Stimulated activated naive CD8-positive, alpha-beta T cell treated with anti-CD3 and anti-CD28 coated beads, Interleukin-15, amount 100 ng/mL, for 72 hours (primary cell): ENCODE data around the gene SPACA6.

Experiments used
- ATAC-seq: fragments of 150-1000 bp; cut with Tn5 transposase; 2 replicates; pipeline ENCODE4 v1.10.0; 2021; ENCODE audit warnings: mild to moderate bottlenecking, moderate library complexity
- DNase-seq, 2 donors: peaks; one replicate each; pipeline ENCODE4 v3.0.0; 2021 to 2022
- H3K27ac Mint-ChIP-seq, 2 donors: one replicate each; pipeline ENCODE4 v1.8.0; 2022; ENCODE audit warnings: mild to moderate bottlenecking in 2 of 2, mixed read lengths in 2 of 2, moderate library complexity in 2 of 2
- H3K27me3 Mint-ChIP-seq: one replicate; pipeline ENCODE4 v1.8.0; 2022; ENCODE audit warnings: mixed read lengths
- H3K4me1 Mint-ChIP-seq: one replicate; pipeline ENCODE4 v1.8.0; 2022; ENCODE audit warnings: mild to moderate bottlenecking, mixed read lengths
- H3K4me3 Mint-ChIP-seq, 2 donors: one replicate each; pipeline ENCODE4 v1.8.0; 2022; ENCODE audit warnings: mild to moderate bottlenecking in 2 of 2, mixed read lengths in 2 of 2, moderate library complexity in 1 of 2
- H3K9me3 Mint-ChIP-seq, 2 donors: one replicate each; pipeline ENCODE4 v1.8.0; 2022; ENCODE audit warnings: mixed read lengths in 2 of 2

Gene SPACA6

DNA sequence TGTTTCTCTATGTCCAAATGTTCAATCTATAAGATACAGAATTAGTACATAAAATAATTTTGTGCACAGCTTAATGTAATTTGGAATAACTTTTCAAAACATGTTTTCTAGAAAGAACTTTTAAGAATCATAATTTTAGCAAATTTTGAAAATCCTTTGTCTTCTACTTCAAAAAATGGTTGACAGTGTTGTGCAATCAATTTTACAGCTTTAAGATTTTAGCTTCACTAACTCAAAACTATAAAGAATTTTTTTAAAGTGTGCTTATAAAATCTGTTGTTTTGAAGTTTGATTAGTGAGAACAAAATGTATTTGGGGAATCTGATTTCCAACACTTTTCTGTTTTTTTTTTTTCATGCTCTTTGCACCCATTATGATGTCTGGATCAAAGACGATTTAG, 12.7 kb upstream of the SPACA6 start:
- DNase-seq (no peak), ATAC-seq (no peak)
- Mint-ChIP-seq H3K27ac (no peak overlapping the region), H3K4me1 (peaks cover 16% of the 10 kb centered on the region), H3K4me3 (no peak overlapping the region), H3K27me3 (peaks cover 10% of the 10 kb centered on the region), H3K9me3 (peaks cover 10 to 32% of the 10 kb centered on the region in 2 donors)

DNA sequence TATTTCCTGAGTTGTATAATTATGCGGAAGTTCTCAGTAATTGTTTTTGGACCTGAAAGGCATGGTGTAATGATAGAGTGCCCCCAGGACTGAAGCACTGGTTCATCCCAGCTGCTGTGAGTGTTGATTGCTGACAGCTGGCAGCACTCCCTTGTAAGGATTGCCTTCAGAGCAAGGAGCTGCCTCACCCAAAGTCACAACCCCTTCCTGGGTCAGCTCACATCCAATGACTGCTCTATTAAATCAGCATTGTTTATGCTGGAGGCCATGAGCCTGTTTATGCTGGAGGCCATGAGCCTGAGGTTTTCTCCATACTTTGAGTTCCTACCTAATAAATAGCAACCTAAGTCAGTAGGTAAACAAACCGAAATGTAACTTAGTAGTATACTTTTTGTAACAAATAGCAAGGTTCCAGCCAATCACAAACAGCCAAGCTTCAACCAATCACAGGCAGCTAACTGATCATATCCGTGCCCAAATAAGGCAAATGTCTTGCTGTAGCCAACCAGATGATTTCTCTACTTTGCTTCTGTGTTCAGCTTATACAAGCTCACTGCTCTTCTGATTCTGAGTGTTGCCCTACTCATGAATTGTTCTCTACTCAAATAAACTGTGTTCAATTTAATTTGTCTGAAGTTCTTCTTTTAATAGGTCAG, 11.7 kb upstream of the SPACA6 start:
- no peak for ATAC-seq
- Mint-ChIP-seq H3K27me3 (peaks cover 10% of the 10 kb centered on the region), H3K27ac (no peak overlapping the region), H3K9me3 (peaks cover 10 to 32% of the 10 kb centered on the region in 2 donors), H3K4me1 (peaks cover 10% of the 10 kb centered on the region), H3K4me3 (no peak overlapping the region)
- no peak for DNase-seq

DNA sequence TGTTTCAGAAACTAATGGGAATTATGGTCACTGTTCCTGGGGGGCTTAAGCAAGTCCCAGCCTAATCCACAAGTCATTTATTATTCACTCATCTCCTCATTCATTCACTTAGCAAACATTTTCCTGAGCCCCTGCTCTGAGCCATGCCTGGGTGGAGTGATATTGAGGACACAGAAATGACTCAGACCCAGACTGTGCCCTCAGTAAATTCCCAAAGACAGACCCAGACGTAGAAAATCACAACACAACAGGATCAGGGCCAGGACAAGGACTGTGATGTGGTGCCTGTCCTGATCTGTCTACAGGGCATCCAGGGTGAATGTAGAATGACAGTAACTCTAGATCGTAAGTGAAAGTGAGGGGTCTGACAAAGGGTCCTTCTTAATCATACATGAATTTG, 7.0 kb upstream of the SPACA6 start:
- DNase-seq, result no peak
- Mint-ChIP-seq H3K9me3 (peaks cover 10 to 24% of the 10 kb centered on the region in 2 donors), H3K4me1 (peaks cover 27% of the 10 kb centered on the region), H3K27ac (no peak overlapping the region), H3K27me3 (peaks cover 18% of the 10 kb centered on the region), H3K4me3 (no peak overlapping the region)
- ATAC-seq, result no peak

DNA sequence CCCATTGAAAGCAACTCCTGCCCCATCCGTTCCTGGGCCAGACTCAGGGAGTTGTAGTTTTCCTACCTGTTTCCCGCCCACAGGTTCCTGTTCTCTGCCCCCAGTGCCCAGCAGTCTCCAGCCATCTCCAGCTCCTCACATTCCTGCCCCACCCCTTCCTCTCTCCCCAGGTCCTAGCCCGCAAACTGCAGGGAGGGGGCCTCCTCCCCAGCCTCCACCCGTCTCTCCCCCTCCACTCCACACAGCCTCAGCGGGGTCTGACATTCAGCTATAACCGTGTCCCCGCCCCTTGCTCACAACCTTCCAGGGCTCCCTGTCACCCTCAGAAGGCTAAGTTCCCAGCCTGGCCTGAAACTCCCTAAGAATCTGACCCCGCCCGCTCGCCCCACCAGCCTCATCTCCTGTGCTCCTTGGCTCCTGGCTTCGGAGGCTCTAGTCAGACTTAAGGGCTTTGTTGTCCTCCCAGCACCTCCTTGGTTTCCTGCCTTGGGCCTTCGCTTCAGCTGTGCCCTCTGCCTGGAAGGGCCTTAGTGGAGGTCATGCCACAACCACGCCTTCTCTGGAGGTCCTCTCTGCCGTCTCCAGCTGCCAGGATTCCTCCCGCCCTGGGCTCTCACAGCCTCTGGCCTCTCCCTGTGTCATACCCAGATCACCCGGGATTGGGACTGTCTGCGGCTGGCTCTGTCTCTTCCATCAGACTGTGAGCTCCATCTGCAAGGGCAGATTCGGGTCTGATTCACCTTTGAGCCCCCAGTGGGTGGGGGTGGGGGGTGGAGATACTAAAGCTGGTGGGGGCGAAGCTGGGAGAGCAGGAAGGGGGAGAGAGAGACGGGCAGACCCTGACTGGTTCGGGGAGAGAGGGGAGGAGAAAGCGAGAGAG, 5.1 kb upstream of the SPACA6 start:
- ATAC-seq, result no peak
- Mint-ChIP-seq H3K4me3 (peak overlapping the region; percentile 73 to 85), H3K9me3 (peaks cover 9 to 24% of the 10 kb centered on the region in 2 donors), H3K4me1 (peaks cover 36% of the 10 kb centered on the region), H3K27ac (no peak overlapping the region), H3K27me3 (peaks cover 18% of the 10 kb centered on the region)
- no peak for DNase-seq

DNA sequence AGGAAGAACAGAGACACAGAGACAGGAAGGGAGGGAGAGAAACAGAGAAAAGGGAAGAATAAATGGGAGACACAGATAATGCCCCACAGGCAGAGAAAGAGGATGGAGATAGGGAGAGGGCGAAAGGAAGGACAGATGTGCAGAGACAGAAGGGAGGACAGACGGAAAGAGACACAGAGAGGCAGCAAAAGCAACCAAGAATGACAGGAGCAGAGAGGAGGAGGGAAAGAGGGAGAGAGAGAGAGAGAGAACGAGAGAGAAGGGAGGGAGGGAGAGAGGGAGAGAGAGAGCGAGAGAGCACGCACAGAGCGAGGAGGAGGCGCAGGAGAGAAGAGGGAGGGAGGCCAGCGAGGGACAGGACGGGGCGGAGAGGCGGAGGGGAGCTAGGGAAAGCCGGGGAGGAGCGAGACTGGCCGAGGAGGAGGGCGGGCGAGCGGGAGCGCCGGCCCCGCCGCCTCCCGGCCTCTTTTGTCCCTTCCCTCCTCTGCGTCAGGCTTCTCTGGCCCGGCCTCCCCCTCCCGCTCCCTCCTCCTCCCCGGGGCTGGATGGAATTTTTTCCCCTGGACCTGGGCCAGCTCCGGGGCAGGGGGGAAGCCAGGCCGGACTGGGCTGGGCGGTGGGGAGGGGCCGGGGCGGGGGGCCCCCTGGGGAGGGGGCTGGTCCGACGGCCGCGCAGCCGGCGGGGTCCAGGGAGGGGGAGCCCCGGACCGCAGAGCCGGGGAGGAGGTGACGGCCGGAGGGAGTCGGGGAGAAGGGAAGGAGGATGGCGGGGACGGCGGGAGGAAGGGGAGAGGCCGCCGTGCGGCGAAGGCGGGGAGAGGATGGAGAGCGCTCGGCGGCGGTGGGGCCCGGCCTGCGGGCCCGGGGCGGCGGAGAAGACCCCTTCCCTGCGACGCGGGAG, 4.2 kb upstream of the SPACA6 start:
- ATAC-seq (peak; percentile 13), DNase-seq (no peak)
- peaks cover 36% of the 10 kb centered on the region for H3K4me1 Mint-ChIP-seq
- H3K4me3 Mint-ChIP-seq, result peak overlapping the region; percentile 73 to 85
- H3K9me3 Mint-ChIP-seq, result peaks cover 6 to 21% of the 10 kb centered on the region in 2 donors
- peak overlapping the region in 1 of 2 donors; percentile 72 for H3K27ac Mint-ChIP-seq
- peaks cover 18% of the 10 kb centered on the region for H3K27me3 Mint-ChIP-seq

DNA sequence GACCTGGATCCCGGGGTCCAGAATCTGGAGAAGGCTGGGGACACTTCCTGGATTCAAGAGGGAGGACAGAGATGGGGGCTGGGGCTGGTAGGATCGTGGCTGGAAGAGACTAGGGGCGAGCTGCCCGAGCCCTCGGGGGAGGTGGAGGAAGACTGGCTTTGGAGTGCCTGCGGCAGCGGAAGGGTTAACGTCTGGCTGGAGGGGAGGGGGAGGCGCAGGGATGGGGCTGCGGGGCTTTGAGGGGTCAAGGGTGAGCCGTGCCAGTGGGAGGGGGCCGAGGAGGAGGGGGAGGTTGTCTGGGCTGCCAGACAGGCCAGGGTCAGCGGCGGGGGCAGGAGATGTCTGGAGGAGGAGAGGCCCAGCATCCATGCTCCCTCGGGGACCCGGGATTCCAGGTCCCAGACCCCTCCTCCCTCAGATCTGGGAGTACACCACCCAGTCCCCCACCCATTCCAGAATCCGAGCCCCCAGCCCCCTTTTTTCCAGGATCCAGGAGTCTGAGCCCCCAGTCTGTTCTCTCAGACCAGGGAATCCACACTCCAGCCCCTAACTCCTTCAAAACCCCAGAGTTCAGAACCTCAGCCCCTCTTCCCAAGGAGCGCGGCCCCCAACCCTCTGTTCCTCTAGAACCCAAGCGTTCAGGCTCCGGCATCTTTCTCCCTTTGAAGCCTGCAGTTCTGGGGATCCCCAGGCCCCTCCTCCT, 3.2 kb upstream of the SPACA6 start:
- peaks cover 18% of the 10 kb centered on the region for H3K27me3 Mint-ChIP-seq
- peaks cover 36% of the 10 kb centered on the region for H3K4me1 Mint-ChIP-seq
- peak overlapping the region; percentile 78 to 93 for H3K27ac Mint-ChIP-seq
- ATAC-seq (no peak), DNase-seq (no peak)
- H3K4me3 Mint-ChIP-seq, result peak overlapping the region; percentile 93
- H3K9me3 Mint-ChIP-seq, result peaks cover 2 to 11% of the 10 kb centered on the region in 2 donors

DNA sequence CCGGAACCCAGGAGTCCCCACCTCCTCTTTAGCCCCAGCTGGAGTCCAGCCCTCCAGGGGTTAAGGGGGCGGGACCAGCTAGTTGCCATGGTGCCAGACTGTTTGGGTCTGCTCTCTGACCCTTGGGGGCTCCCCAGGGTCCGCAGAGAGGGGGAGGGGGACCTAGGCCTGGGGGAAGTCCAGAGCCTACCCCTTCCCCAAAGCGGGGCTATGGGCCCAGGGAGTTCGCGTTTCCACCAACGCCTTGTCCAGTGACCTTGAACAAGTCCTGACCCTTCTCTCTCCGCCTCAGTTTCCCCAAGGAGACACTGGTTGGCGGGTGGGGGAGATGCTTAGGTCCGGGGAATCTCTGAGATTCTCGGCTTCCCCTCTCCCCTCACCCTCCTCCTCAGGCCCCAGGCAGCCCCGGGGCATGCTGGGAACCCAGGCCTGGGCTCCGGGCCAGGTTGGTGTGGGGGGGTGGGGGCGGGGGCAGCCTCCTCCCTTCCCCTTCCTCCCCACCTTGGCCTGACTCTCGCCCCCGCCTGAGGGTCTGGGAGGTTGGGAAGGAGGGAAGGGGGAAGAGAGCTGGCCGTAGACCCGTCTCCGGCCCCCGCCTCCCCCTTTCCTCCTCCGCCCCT, 2.6 kb upstream of the SPACA6 start:
- Mint-ChIP-seq H3K9me3 (peaks cover 0 to 6% of the 10 kb centered on the region in 2 donors), H3K4me3 (peak overlapping the region; percentile 93), H3K27me3 (peaks cover 18% of the 10 kb centered on the region), H3K4me1 (peaks cover 36% of the 10 kb centered on the region), H3K27ac (peak overlapping the region; percentile 31 to 93)
- DNase-seq (peak; percentile 55 to 80), ATAC-seq (peak; percentile 89)

DNA sequence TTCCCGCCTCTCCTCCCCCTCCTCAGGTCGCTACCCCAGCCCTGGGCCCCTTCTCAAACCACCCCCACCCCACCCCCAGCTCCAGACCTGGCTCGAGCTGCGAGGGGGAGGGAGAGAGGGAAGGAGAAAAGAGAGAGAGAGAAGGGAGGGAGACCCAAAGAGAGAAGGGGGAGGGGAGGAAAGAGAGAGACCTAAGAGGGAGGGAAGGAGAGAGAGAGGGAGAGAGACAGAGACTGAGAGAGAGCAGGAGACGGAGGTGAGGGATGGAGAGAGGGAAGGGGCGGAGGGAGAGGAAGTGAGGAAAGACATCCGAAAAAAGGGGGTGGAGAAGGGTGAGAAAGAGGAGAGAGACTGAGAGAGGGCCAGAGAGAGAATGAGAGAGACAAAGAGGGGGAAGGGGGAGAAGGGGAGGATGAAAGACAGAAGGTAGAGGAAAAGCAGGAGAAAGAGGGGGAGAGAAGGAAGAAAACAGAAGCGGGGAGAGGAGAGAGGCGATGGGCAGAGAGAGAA, 2.0 kb upstream of the SPACA6 start:
- H3K9me3 Mint-ChIP-seq, result peaks cover 0 to under 1% of the 10 kb centered on the region in 2 donors
- H3K4me1 Mint-ChIP-seq, result peaks cover 36% of the 10 kb centered on the region
- peak overlapping the region; percentile 32 to 71 for H3K4me3 Mint-ChIP-seq
- ATAC-seq (peak; percentile 2), DNase-seq (no peak)
- peak overlapping the region; percentile 10 to 82 for H3K27ac Mint-ChIP-seq
- peaks cover 18% of the 10 kb centered on the region for H3K27me3 Mint-ChIP-seq

DNA sequence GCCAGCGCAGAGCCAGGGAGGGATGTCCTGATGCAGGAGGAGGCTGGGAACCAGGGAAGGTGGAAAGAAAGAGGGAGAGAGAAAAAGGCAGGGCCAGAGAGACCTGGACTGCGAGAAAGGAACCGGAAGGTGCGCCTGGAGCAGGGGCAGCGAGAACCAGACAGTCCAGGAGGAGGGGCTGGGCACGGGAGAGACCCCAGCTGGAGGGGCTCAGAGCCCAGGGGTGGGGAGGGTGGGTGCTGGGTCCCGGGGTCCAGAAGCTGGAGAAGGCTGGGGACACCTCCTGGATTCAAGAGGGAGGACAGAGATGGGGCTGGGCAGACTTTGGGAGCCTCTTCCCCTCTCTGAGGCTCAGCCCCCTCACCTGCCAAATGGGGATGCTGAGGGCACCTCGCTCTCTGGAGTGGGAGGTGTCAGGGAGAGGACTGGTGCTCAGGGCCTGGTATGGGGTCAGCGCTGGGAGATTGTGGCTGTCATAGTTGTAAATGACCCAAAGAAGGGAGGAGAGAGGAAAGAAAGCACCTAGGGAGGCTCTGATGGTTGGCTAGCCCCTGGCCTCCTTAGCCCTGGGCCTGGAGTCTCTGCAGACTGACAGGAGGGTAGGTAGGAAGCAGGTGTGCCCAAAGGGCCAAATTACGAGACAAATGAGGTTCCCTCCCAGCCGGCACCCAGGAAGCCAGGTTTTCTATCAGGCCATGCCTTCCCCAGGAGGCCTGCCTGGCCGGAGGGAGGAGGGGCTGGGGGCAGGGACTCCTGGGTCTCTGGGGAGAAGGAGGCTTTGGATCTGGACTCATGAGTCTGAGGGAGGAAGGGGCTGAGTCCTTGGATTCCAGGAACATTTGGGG, 1.3 kb upstream of the SPACA6 start:
- H3K9me3 Mint-ChIP-seq, result no peaks in the 10 kb centered on the region
- peak overlapping the region in 1 of 2 donors; percentile 82 for H3K27ac Mint-ChIP-seq
- no peak for ATAC-seq
- H3K4me1 Mint-ChIP-seq, result peaks cover 36% of the 10 kb centered on the region
- peaks cover 18% of the 10 kb centered on the region for H3K27me3 Mint-ChIP-seq
- peak overlapping the region; percentile 32 to 71 for H3K4me3 Mint-ChIP-seq
- DNase-seq, result no peak

DNA sequence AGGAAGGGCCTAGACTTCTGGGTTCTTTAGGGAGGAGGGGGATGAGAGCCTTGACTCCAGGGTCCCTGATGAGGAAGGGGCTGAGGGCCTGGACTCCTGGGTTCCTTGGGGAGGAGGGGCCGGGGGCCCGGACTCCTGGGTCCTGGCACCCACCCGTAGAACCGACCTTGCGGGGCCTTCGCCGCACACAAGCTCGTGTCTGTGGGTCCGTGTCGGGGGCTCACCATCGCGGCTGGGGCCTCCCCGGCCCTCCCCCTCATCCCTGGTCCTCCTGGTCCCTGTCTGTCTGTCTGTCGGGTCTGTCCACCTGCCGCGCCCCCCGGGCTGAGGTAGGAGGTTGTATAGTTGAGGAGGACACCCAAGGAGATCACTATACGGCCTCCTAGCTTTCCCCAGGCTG, 662 bp upstream of the SPACA6 start:
- Mint-ChIP-seq H3K27ac (no peak overlapping the region), H3K27me3 (peaks cover 16% of the 10 kb centered on the region), H3K4me3 (no peak overlapping the region), H3K9me3 (no peaks in the 10 kb centered on the region), H3K4me1 (peaks cover 36% of the 10 kb centered on the region)
- DNase-seq (no peak), ATAC-seq (no peak)

DNA sequence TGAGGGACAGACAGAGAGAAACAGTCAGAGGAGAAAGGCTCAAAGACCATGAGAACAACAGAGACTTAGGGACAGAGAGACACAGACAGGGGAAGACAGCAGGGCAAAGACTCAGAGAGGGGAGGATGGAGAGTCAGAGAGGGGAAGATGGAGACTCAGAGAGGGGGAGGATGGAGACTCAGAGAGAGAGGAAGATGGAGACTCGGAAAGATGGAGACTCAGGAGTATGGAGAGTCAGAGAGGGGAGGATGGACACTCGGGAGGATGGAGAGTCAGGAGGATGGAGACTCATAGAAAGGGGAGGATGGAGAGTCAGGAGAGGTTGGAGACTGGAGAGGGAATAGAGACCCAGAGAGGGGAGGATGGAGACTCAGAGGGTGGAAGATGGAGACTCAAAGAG, 689 bp downstream of the SPACA6 start:
- no peaks in the 10 kb centered on the region for H3K9me3 Mint-ChIP-seq
- DNase-seq (no peak), ATAC-seq (no peak)
- H3K27me3 Mint-ChIP-seq, result peaks cover 2% of the 10 kb centered on the region
- peaks cover 24% of the 10 kb centered on the region for H3K4me1 Mint-ChIP-seq
- no peak overlapping the region for H3K27ac Mint-ChIP-seq
- no peak overlapping the region for H3K4me3 Mint-ChIP-seq

DNA sequence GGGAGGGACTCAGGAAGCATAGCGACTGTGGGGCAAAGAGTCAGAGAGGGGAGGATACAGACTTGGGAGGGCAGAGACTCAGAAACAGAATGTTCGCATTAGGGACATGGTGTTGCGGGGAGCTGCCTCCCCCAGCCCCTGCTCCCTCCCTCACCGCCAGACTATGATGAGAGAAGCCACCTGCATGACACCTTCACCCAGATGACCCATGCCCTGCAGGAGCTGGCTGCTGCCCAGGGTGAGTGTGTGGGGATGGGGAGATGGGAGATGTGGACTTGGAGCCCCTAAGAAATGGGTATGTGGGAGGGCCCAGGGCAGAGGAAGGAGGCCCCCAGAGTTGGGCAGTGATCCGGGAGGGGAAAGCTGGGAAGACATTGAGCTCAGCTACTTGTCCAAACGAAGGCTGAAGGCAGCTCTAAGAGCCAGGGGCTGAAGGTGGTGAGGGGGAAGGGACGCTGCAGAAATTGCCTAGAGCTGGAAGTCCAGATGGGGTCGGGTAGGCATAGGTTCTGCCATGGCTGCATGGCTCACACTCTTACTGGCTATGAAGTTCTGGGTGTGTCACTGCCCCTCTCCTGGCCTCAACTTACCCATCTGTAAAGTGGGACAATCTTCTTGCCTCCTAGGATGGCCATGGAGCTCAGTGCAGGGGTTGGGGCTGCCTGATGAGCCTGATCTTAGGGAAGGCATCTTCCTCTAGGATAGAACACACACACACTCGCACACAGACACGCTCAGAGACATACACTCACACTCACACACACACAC, 1.4 kb downstream of the SPACA6 start:
- no peak for ATAC-seq
- no peak overlapping the region for H3K4me3 Mint-ChIP-seq
- no peaks in the 10 kb centered on the region for H3K9me3 Mint-ChIP-seq

DNA sequence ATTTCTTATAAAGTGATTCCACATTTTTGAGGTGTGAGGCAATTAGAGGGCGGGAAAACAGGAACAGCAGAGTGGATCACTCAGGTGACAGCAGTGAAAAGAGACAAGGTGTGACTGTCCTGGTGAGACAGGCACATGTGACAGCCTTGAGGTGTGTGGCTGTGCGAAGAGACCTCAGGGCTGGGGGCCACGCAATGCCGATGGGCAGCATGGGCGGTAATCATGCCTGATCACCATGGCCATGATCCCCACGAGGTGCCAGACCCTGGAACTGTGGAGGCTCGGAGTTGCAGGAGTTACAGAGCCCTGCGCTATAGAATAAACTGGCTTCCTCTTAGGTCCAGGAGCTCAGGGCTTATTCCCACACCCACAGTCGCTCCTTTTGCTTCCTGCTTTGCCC, 2.0 kb downstream of the SPACA6 start:
- Mint-ChIP-seq H3K4me3 (no peak overlapping the region), H3K4me1 (peaks cover 18% of the 10 kb centered on the region), H3K27me3 (no peaks in the 10 kb centered on the region), H3K27ac (no peak overlapping the region), H3K9me3 (no peaks in the 10 kb centered on the region)
- DNase-seq, result no peak
- ATAC-seq, result no peak

More for the DNA sequence above, 1.4 kb downstream of the SPACA6 start:
- DNase-seq, result no peak
- no peaks in the 10 kb centered on the region for H3K27me3 Mint-ChIP-seq
- H3K4me1 Mint-ChIP-seq, result peaks cover 22% of the 10 kb centered on the region
- H3K27ac Mint-ChIP-seq, result no peak overlapping the region
